ENCODE data around the gene FFAR3. TPM values are rescaled to one million over a fixed set of nuclear protein-coding genes. Genes with fewer than 3 reads are reported as not detected.

Gene FFAR3
- total and polyA plus RNA-seq, 8 donors = 0.09 to 1.6 (median 0.30) TPM; not detected in 2

DNA sequence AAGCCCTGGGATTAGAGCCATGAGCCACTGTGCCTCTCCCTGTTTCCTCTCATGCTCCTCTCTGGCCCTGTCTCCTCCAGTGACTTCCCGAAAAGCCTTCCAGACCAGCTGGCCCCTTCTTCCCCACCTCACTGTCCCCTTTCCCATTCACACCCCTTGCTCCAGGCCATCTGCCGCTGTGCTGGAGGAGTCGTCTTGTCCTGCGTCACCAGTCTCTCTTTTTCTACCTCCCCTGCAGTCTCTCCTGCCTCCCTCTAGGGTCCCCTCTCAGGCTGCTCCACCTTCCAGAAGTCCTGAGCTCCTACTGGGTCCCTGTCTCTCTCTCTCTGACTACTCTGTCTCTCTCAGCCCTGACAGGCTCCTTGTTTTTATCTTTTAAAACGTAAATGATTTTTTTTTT is 15.8 kb upstream of the FFAR3 start:
- Histone ChIP-seq H3K36me3 (no peaks in the 10 kb centered on the region), H3K4me1 (peaks cover 0 to 24% of the 10 kb centered on the region in 2 donors), H3K4me3 (no peak overlapping the region), H3K27ac (no peak overlapping the region), H3K9me3 (no peaks in the 10 kb centered on the region), H3K27me3 (peaks cover 0 to 21% of the 10 kb centered on the region in 2 donors)
- TF ChIP-seq, protein P1, sequence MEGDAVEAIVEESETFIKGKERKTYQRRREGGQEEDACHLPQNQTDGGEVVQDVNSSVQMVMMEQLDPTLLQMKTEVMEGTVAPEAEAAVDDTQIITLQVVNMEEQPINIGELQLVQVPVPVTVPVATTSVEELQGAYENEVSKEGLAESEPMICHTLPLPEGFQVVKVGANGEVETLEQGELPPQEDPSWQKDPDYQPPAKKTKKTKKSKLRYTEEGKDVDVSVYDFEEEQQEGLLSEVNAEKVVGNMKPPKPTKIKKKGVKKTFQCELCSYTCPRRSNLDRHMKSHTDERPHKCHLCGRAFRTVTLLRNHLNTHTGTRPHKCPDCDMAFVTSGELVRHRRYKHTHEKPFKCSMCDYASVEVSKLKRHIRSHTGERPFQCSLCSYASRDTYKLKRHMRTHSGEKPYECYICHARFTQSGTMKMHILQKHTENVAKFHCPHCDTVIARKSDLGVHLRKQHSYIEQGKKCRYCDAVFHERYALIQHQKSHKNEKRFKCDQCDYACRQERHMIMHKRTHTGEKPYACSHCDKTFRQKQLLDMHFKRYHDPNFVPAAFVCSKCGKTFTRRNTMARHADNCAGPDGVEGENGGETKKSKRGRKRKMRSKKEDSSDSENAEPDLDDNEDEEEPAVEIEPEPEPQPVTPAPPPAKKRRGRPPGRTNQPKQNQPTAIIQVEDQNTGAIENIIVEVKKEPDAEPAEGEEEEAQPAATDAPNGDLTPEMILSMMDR (IDR thresholded peaks at IDR 0.05) = no peak
- intact Hi-C loops (cut with DNase I) = no loop called here
- DNase-seq (peak in 1 of 4 donors; percentile 39), ATAC-seq (no peak)

DNA sequence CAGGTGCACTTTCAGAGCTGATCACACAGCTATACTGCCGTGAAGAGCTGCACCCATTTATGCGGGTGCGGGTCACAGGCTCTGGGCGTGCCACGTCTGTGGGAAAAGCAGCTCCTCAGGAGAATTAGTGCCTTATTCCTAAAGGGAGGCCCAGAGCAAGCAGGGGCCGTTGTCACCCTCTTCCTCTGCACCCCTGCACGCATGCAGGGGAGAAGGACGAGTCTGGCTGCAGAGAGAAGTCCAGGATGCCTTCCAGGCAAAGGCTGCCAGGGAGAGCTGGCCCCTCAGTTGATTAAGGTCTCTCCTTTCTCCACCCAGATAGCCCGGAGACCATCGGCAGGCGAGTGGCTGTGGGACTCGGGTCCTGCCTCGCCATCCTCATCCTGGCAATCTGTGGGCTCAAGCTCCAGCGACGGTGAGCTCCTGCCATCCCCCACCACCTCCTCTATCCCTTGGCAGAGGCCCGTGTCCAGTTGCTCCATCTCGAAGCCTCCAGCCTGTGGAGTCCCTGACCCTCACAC is 13.7 kb upstream of the FFAR3 start:
- TF ChIP-seq, protein P1 (IDR thresholded peaks at IDR 0.05) = no peak
- ATAC-seq = no peak
- Histone ChIP-seq H3K9me3 (no peaks in the 10 kb centered on the region), H3K27me3 (peaks cover 0 to 21% of the 10 kb centered on the region in 2 donors), H3K36me3 (no peaks in the 10 kb centered on the region), H3K4me3 (no peak overlapping the region), H3K27ac (no peak overlapping the region), H3K4me1 (peaks cover 0 to 39% of the 10 kb centered on the region in 2 donors)
- peak in 1 of 4 donors; percentile 53 for DNase-seq
- intact Hi-C loops (cut with DNase I) = no loop called here

DNA sequence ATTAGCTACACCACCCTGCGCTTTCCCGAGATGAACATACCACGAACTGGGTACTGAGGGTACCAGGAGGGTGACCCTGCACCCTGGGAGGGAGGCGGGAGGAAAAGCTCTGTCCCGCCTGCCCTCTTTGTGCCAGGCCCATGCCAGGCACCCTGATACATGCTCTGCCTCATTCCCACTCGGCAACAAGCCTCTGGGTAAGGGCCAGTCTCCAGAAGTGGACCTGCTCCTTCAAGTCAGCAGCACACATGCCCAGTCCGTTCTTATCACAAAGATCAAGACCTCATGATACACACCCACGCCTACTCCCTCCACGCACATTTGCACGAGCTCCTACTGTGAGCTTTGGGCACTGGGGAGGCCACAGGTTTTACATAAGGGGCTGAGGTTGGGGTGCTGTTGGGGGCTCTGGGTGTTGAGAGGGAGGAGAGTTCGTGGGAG is 12.6 kb upstream of the FFAR3 start:
- DNase-seq (no peak), ATAC-seq (no peak)
- intact Hi-C loops (cut with DNase I) = no loop called here
- Histone ChIP-seq H3K4me1 (peaks cover 0 to 40% of the 10 kb centered on the region in 2 donors), H3K4me3 (no peak overlapping the region), H3K36me3 (no peaks in the 10 kb centered on the region), H3K9me3 (no peaks in the 10 kb centered on the region), H3K27me3 (peaks cover 0 to 21% of the 10 kb centered on the region in 2 donors), H3K27ac (no peak overlapping the region)
- TF ChIP-seq, protein P1 (IDR thresholded peaks at IDR 0.05) = no peak

DNA sequence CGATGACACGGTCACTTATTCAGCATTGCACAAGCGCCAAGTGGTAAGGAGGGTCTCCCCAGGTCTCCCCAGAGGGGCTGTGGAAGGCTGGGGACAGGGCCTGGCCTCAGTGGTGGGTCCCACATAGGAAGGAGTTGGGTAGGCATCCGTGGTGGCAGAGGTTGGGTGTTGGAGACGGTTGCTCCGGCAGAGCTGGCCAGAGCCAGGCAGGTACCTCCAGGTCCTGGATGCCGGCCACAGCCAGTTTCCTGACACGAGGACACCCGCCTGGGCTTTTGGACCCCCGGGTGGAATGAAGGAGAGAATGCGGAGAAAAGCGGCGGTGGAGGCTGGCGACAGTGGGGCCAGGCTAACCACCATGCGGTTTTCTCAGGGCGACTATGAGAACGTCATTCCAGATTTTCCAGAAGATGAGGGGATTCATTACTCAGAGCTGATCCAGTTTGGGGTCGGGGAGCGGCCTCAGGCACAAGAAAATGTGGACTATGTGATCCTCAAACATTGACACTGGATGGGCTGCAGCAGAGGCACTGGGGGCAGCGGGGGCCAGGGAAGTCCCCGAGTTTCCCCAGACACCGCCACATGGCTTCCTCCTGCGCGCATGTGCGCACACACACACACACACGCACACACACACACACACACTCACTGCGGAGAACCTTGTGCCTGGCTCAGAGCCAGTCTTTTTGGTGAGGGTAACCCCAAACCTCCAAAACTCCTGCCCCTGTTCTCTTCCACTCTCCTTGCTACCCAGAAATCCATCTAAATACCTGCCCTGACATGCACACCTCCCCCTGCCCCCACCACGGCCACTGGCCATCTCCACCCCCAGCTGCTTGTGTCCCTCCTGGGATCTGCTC is 11.8 kb upstream of the FFAR3 start:
- ATAC-seq (peak; percentile 31), DNase-seq (peak in 2 of 4 donors; percentile 60 to 86)
- Histone ChIP-seq H3K4me1 (peaks cover 0 to 40% of the 10 kb centered on the region in 2 donors), H3K27ac (peak overlapping the region in 1 of 2 donors; percentile 91), H3K4me3 (no peak overlapping the region), H3K36me3 (no peaks in the 10 kb centered on the region), H3K27me3 (peaks cover 0 to 26% of the 10 kb centered on the region in 2 donors), H3K9me3 (no peaks in the 10 kb centered on the region)
- TF ChIP-seq, protein P1 (IDR thresholded peaks at IDR 0.05) = no peak
- intact Hi-C loops (cut with DNase I) = no loop called here
